ENCODE results near the gene TSHZ2. TPM values are rescaled to one million over a fixed set of nuclear protein-coding genes. Genes with fewer than 3 reads are reported as not detected.
"Not testable (repeated sequence)": the region's sequence is repeated elsewhere in the genome, so short reads cannot be mapped to it uniquely, and the experiment has no call there.

TSHZ2 gene
- total and polyA plus RNA-seq, 4 donors, result 0.93 to 8.8 (median 3.8) TPM

DNA sequence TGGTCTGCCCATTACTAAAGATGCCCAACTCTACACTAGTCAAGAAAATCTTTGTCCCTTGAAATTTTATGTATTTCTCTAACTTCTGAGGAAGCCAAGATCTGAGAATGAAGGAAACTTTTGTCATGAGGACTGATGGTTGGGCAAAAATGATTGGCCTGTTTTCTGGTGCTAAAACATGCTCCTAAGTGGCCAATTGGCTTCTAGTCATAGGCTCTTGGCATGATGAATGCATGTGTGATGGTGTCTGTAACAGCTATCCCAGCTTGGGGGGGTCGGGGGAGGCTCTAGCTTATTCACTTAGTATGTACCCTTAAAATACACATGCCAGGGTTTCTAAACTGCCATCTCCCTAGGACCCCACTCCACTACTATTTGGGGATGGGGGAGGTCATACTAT, 392.9 kb downstream of the TSHZ2 start:
- no peak overlapping the region for H3K4me3 ChIP-seq
- TF ChIP-seq, protein P1, sequence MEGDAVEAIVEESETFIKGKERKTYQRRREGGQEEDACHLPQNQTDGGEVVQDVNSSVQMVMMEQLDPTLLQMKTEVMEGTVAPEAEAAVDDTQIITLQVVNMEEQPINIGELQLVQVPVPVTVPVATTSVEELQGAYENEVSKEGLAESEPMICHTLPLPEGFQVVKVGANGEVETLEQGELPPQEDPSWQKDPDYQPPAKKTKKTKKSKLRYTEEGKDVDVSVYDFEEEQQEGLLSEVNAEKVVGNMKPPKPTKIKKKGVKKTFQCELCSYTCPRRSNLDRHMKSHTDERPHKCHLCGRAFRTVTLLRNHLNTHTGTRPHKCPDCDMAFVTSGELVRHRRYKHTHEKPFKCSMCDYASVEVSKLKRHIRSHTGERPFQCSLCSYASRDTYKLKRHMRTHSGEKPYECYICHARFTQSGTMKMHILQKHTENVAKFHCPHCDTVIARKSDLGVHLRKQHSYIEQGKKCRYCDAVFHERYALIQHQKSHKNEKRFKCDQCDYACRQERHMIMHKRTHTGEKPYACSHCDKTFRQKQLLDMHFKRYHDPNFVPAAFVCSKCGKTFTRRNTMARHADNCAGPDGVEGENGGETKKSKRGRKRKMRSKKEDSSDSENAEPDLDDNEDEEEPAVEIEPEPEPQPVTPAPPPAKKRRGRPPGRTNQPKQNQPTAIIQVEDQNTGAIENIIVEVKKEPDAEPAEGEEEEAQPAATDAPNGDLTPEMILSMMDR (IDR thresholded peaks at IDR 0.05; ENCODE audit: control extremely low read depth, extremely low read depth), result no peak
- H3K9ac ChIP-seq (ENCODE audit: insufficient read depth in 1 of 2, low read length in 2 of 2), result no peak overlapping the region
- H3K4me1 ChIP-seq (ENCODE audit: control insufficient read depth in 5 of 5, insufficient read depth in 5 of 5, low read length in 5 of 5), result no peaks in the 10 kb centered on the region
- H3K36me3 ChIP-seq (ENCODE audit: control insufficient read depth in 4 of 4, insufficient read depth in 4 of 4, low read length in 4 of 4), result no peaks in the 10 kb centered on the region
- no peaks in the 10 kb centered on the region for H3K27me3 ChIP-seq (ENCODE audit: control insufficient read depth in 3 of 3, insufficient read depth in 3 of 3, low read length in 2 of 3)
- DNase-seq (no peak), ATAC-seq (ENCODE audit: insufficient read depth, low FRiP score) (no peak)
- H3K27ac ChIP-seq (ENCODE audit: low read depth in 1 of 2, low read length in 1 of 2), result no peak overlapping the region
- WGBS, 2 donors, result 51 to 85% methylated on average over 1 of the region's 1 CpG
- peaks cover 0 to 2% (median 0%) of the 10 kb centered on the region in 4 donors for H3K9me3 ChIP-seq (ENCODE audit: control insufficient read depth in 4 of 4, insufficient read depth in 3 of 4, low read length in 3 of 4)

GRCh38 chr20:53365539-53366075, 393.4 kb downstream of the TSHZ2 start:
- no peaks in the 10 kb centered on the region for H3K4me1 ChIP-seq (ENCODE audit: control insufficient read depth in 5 of 5, insufficient read depth in 5 of 5, low read length in 5 of 5)
- H3K36me3 ChIP-seq (ENCODE audit: control insufficient read depth in 4 of 4, insufficient read depth in 4 of 4, low read length in 4 of 4), result no peaks in the 10 kb centered on the region
- ATAC-seq (ENCODE audit: insufficient read depth, low FRiP score) (no peak), DNase-seq (no peak)
- 97 to 98% methylated on average over 2 of the region's 2 CpGs for WGBS, 2 donors
- H3K4me3 ChIP-seq, result no peak overlapping the region
- TF ChIP-seq, protein P1 (IDR thresholded peaks at IDR 0.05; ENCODE audit: control extremely low read depth, extremely low read depth), result no peak
- H3K9ac ChIP-seq (ENCODE audit: insufficient read depth in 1 of 2, low read length in 2 of 2), result no peak overlapping the region
- peaks cover 0 to 2% (median 0%) of the 10 kb centered on the region in 4 donors for H3K9me3 ChIP-seq (ENCODE audit: control insufficient read depth in 4 of 4, insufficient read depth in 3 of 4, low read length in 3 of 4)
- H3K27ac ChIP-seq (ENCODE audit: low read depth in 1 of 2, low read length in 1 of 2), result no peak overlapping the region
- no peaks in the 10 kb centered on the region for H3K27me3 ChIP-seq (ENCODE audit: control insufficient read depth in 3 of 3, insufficient read depth in 3 of 3, low read length in 2 of 3)

DNA sequence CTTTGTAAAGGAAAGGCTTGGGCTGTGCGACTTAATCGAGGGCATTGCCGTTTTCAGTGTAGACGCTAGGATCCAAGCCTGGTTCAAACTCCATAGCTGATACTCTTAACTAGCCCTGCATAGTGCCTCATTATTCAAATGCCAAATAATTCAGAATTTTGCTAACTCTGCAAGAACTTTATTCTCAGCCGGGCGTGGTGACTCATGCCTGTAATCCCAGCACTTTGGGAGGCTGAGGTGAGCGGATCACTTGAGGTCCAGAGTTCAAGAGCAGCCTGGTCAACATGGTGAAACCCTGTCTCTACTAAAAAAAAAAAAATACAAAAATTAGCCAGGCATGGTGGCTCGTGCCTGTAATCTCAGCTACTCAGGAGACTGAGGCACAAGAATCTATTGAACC, 394.8 kb downstream of the TSHZ2 start:
- WGBS, 2 donors, result 94 to 97% methylated on average over 8 of the region's 8 CpGs
- not testable (repeated sequence) for ATAC-seq (ENCODE audit: insufficient read depth, low FRiP score); DNase-seq; H3K9me3 ChIP-seq (ENCODE audit: control insufficient read depth in 4 of 4, insufficient read depth in 3 of 4, low read length in 3 of 4); H3K27ac ChIP-seq (ENCODE audit: low read depth in 1 of 2, low read length in 1 of 2); H3K4me3 ChIP-seq; H3K36me3 ChIP-seq (ENCODE audit: control insufficient read depth in 4 of 4, insufficient read depth in 4 of 4, low read length in 4 of 4); H3K9ac ChIP-seq (ENCODE audit: insufficient read depth in 1 of 2, low read length in 2 of 2); H3K27me3 ChIP-seq (ENCODE audit: control insufficient read depth in 3 of 3, insufficient read depth in 3 of 3, low read length in 2 of 3); H3K4me1 ChIP-seq (ENCODE audit: control insufficient read depth in 5 of 5, insufficient read depth in 5 of 5, low read length in 5 of 5)

DNA sequence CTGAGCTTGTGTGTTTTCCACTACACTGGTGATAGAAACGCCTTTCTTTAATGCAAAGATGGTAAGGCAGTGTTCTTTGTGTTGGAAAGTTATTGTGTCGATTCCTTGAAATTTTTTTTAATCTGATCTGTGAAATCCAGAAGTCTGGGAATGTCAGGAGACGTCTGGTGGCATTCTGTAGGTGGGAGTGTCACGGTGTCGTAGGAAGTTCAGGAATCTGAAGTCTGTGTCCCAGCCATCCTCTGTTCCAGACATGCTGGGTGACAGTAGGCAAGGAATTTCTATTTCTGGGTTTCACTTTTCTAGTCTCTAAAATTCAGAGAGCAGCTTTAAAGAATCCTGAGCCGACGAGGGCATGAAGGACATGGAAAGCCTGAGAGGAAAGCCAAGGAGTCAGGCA, 397.7 kb downstream of the TSHZ2 start:
- WGBS, 2 donors, result 84 to 91% methylated on average over 7 of the region's 7 CpGs
- ATAC-seq (ENCODE audit: insufficient read depth, low FRiP score) (no peak), DNase-seq (no peak)
- Histone ChIP-seq H3K9me3 (ENCODE audit: control insufficient read depth in 4 of 4, insufficient read depth in 3 of 4, low read length in 3 of 4) (peaks cover 0 to 2% (median 0%) of the 10 kb centered on the region in 4 donors), H3K4me3 (no peak overlapping the region), H3K4me1 (ENCODE audit: control insufficient read depth in 5 of 5, insufficient read depth in 5 of 5, low read length in 5 of 5) (no peaks in the 10 kb centered on the region), H3K36me3 (ENCODE audit: control insufficient read depth in 4 of 4, insufficient read depth in 4 of 4, low read length in 4 of 4) (no peaks in the 10 kb centered on the region), H3K9ac (ENCODE audit: insufficient read depth in 1 of 2, low read length in 2 of 2) (no peak overlapping the region), H3K27ac (ENCODE audit: low read depth in 1 of 2, low read length in 1 of 2) (no peak overlapping the region), H3K27me3 (ENCODE audit: control insufficient read depth in 3 of 3, insufficient read depth in 3 of 3, low read length in 2 of 3) (no peaks in the 10 kb centered on the region)
- TF ChIP-seq, protein P1 (IDR thresholded peaks at IDR 0.05; ENCODE audit: control extremely low read depth, extremely low read depth), result no peak
